GM18858 (cell line): ENCODE data around the gene STXBP1.
"Not testable (repeated sequence)": the region's sequence is repeated elsewhere in the genome, so short reads cannot be mapped to it uniquely, and the experiment has no call there.

Experiments
- ATAC-seq: cut with Tn5 transposase; IDR thresholded peaks from one replicate; pipeline ENCODE4 v1.9.1; 2021; ENCODE audit not compliant: unreplicated experiment

Gene STXBP1

GRCh38 chr9:127613583-127613954, 1.5 kb downstream of the STXBP1 start:
- no peak for ATAC-seq

- no peak for ATAC-seq
Measured at GRCh38 chr9:127614961-127615360, 2.9 kb downstream of the STXBP1 start.

- ATAC-seq = not testable (repeated sequence)
Measured at GRCh38 chr9:127621339-127621970, 9.4 kb downstream of the STXBP1 start.

- no peak for ATAC-seq
Measured at GRCh38 chr9:127626752-127627493, 14.8 kb downstream of the STXBP1 start.

- no peak for ATAC-seq
Measured at GRCh38 chr9:127627494-127627855, 15.4 kb downstream of the STXBP1 start.

- no peak for ATAC-seq
Measured at GRCh38 chr9:127628758-127629467, 16.8 kb downstream of the STXBP1 start.

- no peak for ATAC-seq
Measured at GRCh38 chr9:127629468-127630081, 17.5 kb downstream of the STXBP1 start.

- no peak for ATAC-seq
Measured at GRCh38 chr9:127633216-127633862, 21.3 kb downstream of the STXBP1 start.

GRCh38 chr9:127634021-127634420, 21.9 kb downstream of the STXBP1 start:
- ATAC-seq = no peak

- no peak for ATAC-seq
Measured at GRCh38 chr9:127634698-127635097, 22.6 kb downstream of the STXBP1 start.

- ATAC-seq = no peak
Measured at GRCh38 chr9:127635201-127635735, 23.2 kb downstream of the STXBP1 start.

- no peak for ATAC-seq
Measured at GRCh38 chr9:127637322-127637847, 25.3 kb downstream of the STXBP1 start.

- no peak for ATAC-seq
Measured at GRCh38 chr9:127640908-127641545, 28.9 kb downstream of the STXBP1 start.

- no peak for ATAC-seq
Measured at GRCh38 chr9:127642082-127642740, 30.1 kb downstream of the STXBP1 start.

GRCh38 chr9:127644146-127644827, 32.2 kb downstream of the STXBP1 start:
- ATAC-seq = no peak

GRCh38 chr9:127644943-127645342, 32.9 kb downstream of the STXBP1 start:
- ATAC-seq = no peak

- no peak for ATAC-seq
Measured at GRCh38 chr9:127647451-127647850, 35.4 kb downstream of the STXBP1 start.

- no peak for ATAC-seq
Measured at GRCh38 chr9:127650518-127650917, 38.4 kb downstream of the STXBP1 start.
